HG02884 (cell line): ENCODE data around the gene KRABD2.
"Not testable (repeated sequence)": the region's sequence is repeated elsewhere in the genome, so short reads cannot be mapped to it uniquely, and the experiment has no call there.

ENCODE experiments used
- ATAC-seq: cut with Tn5 transposase; IDR thresholded peaks from one replicate; pipeline ENCODE4 v1.9.1; 2021; ENCODE audit warnings: mild to moderate bottlenecking, moderate library complexity; ENCODE audit not compliant: unreplicated experiment

Gene KRABD2

DNA sequence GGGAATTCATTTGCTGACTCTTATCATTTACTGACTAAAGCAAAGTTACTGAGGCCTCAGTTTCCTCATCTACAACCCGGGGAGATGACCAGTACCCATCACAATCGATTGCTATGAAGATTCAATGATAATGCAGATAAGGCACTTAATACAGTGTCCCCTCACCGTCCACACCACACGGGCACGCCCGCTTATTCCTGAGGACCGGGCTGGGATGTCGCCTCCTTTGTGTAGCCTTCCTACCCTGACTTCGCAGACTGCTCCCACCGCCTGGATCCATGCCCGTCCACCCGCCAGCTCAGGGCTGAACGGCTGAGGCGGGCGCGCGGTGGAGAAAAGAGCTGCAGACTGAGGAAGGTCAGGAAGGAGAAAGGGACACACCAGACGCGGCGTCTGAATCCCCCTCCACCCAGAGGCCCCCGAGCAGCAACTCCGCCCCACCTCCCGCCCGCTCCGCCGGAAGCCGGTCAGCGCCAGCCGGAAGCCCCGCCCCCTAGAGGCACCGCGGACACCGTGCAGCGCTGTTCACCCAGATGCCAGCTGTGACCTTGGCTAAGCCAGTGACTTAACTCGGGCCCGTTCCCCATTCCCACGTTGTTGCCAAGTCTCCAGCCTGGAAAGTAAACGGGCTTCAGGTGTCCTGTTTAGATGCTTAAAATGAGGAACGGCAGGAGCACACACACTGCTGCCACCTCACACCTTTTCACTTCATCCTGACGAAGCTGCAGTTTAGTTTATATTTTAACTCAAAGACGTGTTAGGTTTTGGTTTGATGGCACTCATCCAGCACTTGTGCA, at the start of gene KRABD2:
TSS of gene KRABD2 (minus strand) at position 434 of the 797 bp plus-strand sequence.
- ATAC-seq, result no peak

GRCh38 chr17:8421571-8421970, 45.1 kb upstream of the KRABD2 start:
- ATAC-seq, result no peak

DNA sequence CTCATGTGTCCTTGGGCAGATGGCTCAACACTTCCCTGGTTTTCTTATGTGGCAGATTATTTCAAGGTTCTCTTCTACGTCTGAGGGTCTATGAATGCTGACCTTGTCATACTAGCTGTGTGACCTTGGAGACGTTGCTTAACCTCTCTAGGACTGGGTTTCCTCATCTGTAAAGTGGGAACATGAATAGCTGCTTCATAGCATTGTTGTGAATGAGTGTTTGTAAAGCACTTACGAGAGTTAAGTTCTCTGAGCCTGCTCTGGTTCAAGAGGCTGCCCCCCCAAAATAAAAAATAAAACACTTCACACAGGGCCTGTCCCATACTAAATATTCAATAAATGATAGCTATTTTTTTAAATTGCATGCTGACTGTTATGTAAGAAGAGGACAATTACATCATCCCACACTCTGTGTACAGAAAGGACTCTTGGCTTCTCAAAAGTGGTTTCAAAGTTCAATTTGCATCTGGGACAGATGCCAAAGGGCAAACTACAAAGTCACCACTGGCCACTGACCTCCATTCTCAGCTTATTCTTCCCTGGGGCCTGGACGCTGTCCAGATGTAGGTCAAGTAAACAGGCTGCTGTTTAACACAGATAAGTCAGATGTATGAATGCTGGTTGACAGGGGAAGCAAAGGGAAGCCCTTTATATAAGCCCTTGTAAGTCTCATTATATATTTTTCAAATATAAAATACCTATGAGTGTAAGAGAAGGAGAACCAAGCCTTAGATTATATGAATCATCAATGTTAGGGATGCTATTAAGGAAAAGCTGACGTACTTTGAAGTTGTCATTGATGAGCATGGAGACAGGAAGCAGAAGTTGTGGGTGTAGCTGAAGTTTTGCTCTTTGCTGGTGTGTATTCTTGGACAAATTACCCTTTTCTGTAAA, 43.8 kb upstream of the KRABD2 start:
- ATAC-seq, result no peak

GRCh38 chr17:8419305-8419704, 42.8 kb upstream of the KRABD2 start:
- ATAC-seq, result no peak

DNA sequence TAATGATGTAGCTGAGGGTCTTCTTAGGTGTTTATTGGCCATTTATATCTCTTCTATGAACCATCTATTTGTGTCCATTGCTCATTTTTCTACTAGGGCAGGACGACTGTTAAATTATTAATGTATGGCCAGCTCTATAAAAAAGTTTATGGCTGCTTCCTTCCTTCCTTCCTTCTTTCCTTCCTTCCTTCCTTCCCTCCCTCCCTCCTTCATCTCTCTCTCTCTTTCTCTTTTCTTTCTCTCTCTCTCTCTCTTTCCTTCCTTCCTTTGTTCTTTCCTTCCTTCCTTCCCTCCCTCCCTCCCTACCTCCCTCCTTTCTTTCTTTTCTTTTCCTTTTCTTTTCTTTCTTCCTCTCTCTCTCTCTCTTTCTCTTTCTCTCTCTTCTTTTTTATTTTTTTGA, 42.0 kb upstream of the KRABD2 start:
- ATAC-seq, result no peak

DNA sequence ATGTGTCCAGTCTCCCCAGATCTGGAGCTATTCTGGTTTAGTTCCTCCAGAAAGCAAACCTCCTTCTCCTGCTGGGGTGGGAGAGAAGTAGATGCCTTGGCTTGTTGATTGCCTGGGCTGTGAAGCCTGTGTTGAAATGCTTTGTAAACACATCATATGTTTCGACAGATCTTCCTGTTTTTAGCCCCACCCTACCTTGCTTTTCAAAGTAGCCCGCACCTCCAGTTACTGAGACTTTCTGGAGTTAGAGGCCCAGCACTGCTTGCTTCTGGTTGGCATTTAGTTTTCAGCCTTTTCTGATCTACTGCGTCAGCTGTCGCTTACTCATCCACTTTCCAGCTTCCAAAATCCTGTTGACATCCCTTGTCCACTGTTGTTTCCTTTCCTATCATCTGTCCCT, 41.3 kb upstream of the KRABD2 start:
- ATAC-seq, result no peak

DNA sequence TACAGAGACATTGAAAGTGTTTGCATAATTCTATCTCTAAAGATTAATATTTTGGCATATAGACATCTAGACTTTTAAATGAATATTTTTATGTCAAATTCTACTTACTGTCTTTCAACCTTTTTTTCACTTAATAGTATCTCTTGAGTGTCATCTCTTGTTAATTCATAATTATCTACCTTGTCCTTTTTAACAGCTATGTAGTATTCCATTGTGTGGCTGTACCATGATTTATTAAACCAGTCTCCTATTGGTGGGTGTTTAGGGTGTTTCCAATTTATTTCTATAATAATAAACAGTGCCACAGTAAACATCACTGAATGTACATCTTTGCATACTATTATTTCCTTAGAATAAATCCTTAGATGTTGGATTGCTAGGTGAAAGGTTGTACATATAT, 37.4 kb upstream of the KRABD2 start:
- no peak for ATAC-seq

DNA sequence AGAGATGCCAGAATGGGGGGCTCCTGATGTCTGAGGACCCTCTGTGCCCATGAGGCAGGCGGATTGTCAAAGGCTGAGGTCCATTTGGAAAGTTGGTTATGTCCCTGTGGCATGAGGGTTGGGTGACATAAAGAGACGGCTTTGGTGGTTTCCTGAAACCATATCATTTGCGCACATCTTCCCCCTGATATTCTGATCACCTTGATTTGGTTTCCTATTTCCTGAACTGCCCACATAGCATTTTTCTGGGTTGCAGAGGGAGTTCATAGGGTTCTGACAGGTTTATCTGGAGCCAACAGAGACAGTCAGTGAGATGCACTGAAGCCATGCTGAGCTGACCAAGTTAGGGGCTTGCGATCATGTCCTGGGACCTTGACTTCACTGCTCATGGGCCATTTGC, 36.8 kb upstream of the KRABD2 start:
- ATAC-seq, result no peak

DNA sequence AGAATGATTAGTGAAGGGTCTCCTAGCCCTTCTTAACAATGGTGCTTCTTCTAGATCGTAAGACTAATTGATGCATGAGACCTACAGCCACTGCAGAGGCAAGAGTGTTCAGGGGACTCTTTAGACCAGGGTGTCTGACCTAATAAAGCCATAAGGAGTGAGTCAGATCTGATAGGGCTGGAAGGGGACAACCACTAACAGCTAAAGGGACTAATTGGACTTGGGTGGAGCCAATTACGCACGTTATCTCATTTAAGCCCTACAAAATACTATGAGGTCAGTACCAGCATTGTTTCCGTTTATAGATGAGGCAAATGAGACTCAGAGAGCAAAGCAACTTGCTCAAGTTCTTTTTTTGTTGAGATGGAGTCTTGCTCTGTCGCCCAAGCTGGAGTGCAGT, 35.6 kb upstream of the KRABD2 start:
- no peak for ATAC-seq

- no peak for ATAC-seq
These were observed 34.4 kb upstream of the KRABD2 start for GRCh38 chr17:8410883-8411238.

DNA sequence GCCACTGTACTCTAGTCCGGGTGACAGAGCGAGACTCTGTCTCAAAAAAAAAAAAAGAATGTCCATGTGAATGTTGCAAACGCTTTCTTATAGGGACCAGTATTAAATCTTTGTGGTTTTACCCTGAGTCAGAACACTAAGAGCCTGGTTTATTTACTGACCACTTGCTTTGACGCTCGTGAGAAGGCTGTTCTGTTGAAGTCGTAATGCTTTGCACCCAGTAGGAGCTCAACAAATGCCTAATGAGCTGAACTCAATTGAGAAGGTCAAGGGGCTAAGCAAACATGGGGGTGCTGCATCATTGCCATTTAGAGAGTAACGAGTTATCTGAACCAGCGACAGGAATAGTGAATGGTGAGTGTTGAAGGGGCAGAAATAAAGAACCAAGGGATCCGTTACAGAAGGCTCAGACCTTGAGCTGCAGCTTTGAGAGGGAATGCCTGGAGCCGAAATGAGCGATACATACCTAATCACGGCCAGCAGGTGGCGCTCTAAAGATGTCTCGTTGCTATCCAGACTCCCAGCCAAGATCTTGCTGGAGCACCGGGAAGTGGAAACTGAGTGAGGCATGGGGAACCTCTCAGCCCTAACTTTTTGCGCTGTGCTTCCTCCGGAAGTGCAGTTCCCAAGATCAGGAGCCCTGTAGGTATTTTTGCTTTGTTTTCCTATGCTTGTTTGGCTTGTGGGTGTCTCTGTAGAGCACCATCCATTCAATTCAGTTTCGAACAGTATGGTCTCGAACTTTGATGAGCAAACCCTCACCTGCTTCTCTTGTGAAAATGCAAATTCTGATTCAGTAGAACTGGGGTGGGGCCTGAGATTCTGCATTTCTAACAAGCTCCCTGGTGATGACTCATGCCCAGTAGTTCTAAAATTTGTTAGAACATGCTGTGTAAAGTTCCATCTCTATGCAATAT, 33.7 kb upstream of the KRABD2 start:
- ATAC-seq, result no peak

DNA sequence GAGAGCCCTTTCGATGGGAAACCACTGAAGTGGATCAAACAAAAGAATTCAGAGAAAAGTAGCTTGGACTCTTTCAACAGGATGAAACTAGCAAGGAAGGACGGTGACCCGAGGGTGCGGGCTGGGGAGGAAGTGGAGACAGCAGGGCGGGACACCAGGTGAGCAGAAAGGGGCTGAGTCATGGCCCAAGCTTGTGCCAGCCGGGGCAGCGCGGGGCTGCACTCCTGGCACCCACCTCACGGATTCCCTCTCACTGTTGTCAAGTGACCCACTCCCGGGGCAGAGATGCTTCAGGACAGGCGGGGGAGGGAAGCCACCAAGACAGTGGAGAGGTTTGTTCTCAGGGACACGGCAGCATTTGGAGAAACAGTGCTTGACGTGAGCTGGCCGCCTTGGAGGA, 31.9 kb upstream of the KRABD2 start:
- ATAC-seq, result no peak

- ATAC-seq, result no peak
These were observed 29.7 kb upstream of the KRABD2 start for GRCh38 chr17:8406174-8406573.

GRCh38 chr17:8405499-8406016, 29.1 kb upstream of the KRABD2 start:
- no peak for ATAC-seq

DNA sequence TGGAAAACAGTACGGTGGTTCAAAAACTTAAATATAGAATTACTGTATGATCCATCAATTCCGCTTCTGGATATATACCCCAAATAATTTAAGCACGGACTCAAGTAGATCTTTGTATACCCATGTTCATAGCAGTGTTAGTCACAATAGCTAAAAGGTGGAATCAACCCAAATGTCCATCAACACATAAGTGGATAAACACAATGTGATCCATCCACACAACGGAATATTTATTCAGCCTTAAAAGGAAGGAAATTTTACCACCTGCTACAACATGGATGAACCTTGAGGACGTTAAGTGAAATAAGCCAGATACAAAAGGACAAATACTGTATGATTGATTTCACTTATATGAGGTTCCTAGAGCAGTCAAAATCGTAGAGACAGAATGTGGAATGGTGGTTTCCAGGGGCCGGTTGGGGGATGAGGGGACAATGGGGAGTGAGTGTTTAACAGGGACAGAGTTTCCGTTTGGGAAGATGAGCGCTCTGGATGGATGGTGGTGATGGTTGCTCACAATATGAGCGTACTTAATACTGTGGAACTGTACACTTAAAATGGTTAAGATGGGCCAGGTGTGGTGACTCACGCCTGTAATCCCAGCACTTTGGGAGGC, 26.5 kb upstream of the KRABD2 start:
- ATAC-seq, result no peak

DNA sequence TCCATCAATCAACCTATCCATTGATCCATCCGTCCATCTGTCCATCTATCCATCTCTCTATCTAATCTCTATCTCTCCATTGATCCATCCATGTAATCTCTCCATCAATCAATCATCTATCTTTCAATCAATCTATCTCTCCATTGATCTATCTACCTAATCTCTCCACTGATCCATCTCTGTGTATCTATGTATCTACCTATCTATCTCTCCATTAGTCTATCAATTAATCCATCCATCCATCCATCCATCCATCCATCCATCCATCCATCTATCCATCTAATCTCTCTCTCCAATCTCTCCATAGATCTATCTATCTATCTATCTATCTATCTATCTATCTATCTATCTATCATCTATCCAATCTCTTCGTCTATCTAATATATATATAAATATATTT, 24.6 kb upstream of the KRABD2 start:
- ATAC-seq, result no peak

DNA sequence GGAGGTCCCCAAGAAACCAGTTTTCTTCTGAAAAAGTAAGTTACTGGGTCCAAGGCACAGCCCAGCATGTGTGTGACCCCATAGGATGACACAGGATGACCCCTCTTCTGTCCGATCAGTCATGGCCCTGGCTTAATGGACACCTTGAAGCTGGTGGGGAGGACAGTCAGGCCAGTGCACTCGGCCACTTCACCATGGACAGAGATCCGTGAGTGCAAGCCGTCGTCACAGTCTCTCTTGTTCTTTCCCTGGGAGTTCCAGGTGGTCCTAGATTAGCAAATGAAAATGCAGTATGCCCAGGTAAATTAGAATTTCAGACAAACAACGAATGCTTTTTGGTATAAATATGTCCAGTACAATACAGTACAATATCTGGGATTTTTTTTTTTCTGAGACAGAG, 22.5 kb upstream of the KRABD2 start:
- ATAC-seq, result no peak

DNA sequence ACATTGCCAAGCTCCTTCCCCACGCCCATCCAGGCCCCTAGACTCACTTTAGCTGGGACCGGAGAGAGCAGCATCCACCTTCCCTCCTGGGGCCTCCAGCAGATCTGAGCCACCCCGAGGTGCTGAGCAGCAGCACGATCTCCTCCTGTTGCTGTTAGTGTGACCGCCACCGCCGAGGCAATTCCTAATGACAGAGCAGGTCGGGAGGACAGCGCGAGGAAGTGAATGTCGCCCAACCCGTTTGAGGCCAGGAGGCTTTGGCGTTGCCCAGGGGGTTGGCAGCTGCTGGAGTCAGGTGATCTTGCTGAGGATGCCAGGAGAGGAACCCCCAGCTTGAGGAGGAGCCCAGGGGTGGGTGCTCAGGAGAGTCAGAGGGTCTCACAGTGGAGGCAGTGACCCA, 21.1 kb upstream of the KRABD2 start, which contains the start of gene RNF222:
TSS of gene RNF222 (minus strand) at position 192 of the 400 bp plus-strand sequence. CDS start 4,366 bp downstream, outside the sequence.
- no peak for ATAC-seq

- not testable (repeated sequence) for ATAC-seq
These were observed 18.0 kb upstream of the KRABD2 start for GRCh38 chr17:8394497-8394896.

DNA sequence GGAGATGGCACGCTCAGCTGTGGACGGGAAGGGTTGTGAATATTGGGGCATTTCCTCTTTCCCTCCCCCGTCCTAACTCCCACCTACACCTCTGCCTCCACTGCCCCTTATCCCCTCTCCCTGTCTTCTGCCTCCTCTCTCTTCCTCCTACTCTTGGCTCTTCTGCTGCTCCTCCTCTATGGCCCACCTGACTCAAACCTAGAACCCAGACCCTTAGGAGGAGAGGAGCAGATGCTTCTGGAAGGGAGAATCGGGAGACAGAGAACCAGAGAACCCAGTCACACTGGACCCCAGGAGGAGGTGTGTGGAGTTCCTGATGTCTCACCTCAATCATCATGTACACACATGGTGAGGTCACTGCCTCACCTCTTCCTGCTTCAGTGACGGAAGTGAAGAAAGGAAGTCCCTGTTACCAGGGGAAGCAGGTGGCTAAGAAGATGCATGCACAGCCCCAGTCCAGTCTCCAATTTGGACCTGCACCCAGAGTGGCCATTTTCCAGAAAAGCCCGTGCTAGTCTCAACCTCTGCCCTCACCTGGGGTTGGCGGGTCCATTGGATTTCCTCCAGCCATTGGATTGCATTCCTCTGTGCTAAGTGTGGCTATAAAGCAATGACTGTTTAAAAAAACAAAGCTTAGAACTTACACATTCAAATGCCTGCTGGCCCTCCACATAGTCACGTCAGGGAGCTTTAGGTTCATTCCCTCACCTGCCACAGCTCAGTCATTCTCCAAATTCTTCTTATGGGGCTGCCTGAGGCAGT, 17.1 kb upstream of the KRABD2 start:
- no peak for ATAC-seq
